RKO (cell line): Measurements from ENCODE around the gene CORO1C.
A peak's percentile ranks its signal among the peaks of the same experiment; 100 is the strongest.

Experiments
- DNase-seq: peaks from one replicate; pipeline ENCODE4 v3.0.0-alpha.2; 2016; ENCODE audit warnings: low spot score

The CORO1C gene

GRCh38 chr12:108615918-108616317 lies 115.4 kb downstream of the CORO1C start:
- DNase-seq: no peak

- no peak for DNase-seq
Observed at GRCh38 chr12:108614639-108615038, 116.7 kb downstream of the CORO1C start.

- DNase-seq: no peak
Observed at GRCh38 chr12:108614041-108614440, 117.3 kb downstream of the CORO1C start.

- no peak for DNase-seq
Observed at GRCh38 chr12:108613548-108613947, 117.8 kb downstream of the CORO1C start.

GRCh38 chr12:108612788-108613282 lies 118.5 kb downstream of the CORO1C start:
- no peak for DNase-seq

GRCh38 chr12:108611884-108612415 lies 119.4 kb downstream of the CORO1C start:
- peak; percentile 75 for DNase-seq

- no peak for DNase-seq
Observed at GRCh38 chr12:108610856-108611605, 120.3 kb downstream of the CORO1C start.

GRCh38 chr12:108610336-108610815 lies 120.9 kb downstream of the CORO1C start:
- no peak for DNase-seq

GRCh38 chr12:108609537-108610335 lies 121.6 kb downstream of the CORO1C start:
- DNase-seq: no peak

GRCh38 chr12:108608616-108609015 lies 122.7 kb downstream of the CORO1C start:
- DNase-seq: no peak

- no peak for DNase-seq
Observed at GRCh38 chr12:108607981-108608600, 123.2 kb downstream of the CORO1C start.

GRCh38 chr12:108606492-108606891 lies 124.8 kb downstream of the CORO1C start:
- no peak for DNase-seq

GRCh38 chr12:108605690-108606406 lies 125.5 kb downstream of the CORO1C start:
- no peak for DNase-seq

- DNase-seq: peak; percentile 12
Observed at GRCh38 chr12:108605000-108605689, 126.2 kb downstream of the CORO1C start.

- DNase-seq: no peak
Observed at GRCh38 chr12:108604208-108604941, 126.9 kb downstream of the CORO1C start.

- DNase-seq: no peak
Observed at GRCh38 chr12:108603743-108604142, 127.6 kb downstream of the CORO1C start.

- no peak for DNase-seq
Observed at GRCh38 chr12:108602976-108603704, 128.2 kb downstream of the CORO1C start.

- no peak for DNase-seq
Observed at GRCh38 chr12:108602209-108602705, 129.1 kb downstream of the CORO1C start.

- DNase-seq: no peak
Observed at GRCh38 chr12:108600702-108601007, 130.7 kb downstream of the CORO1C start.
